Neural progenitor cell (in vitro differentiated cells): ENCODE data around the gene CACNA1C. TPM values are rescaled to one million over a fixed set of nuclear protein-coding genes. Genes with fewer than 3 reads are reported as not detected.

Experiments used
- DNase-seq: peaks from one replicate; pipeline ENCODE4 v3.0.0-alpha.2; 2016; ENCODE audit warnings: low spot score
- H2AFZ ChIP-seq: fragments of 200-600 bp; sonication (generic); replicated peaks from 2 replicates; pipeline ENCODE4 v1.6.1; 2016; ENCODE audit warnings: antibody characterized with exemption
- H3F3A ChIP-seq: fragments of 200-600 bp; sonication (generic); 2 replicates; pipeline ENCODE4 v1.6.1; 2016; ENCODE audit warnings: antibody characterized with exemption, low read depth
- H3K27ac ChIP-seq: fragments of 200-600 bp; sonication (generic); 2 replicates; pipeline ENCODE4 v1.5.1; 2016; ENCODE audit warnings: mild to moderate bottlenecking
- H3K27me3 ChIP-seq: fragments of 200-600 bp; sonication (generic); 2 replicates; pipeline ENCODE4 v1.6.1; 2016; ENCODE audit warnings: mild to moderate bottlenecking, moderate library complexity
- H3K36me3 ChIP-seq: fragments of 200-600 bp; sonication (generic); 2 replicates; pipeline ENCODE4 v1.5.1; 2016
- H3K4me1 ChIP-seq: fragments of 200-600 bp; sonication (generic); 2 replicates; pipeline ENCODE4 v1.6.1; 2016; ENCODE audit warnings: mixed run types
- H3K4me2 ChIP-seq: fragments of 200-600 bp; sonication (generic); 2 replicates; pipeline ENCODE4 v1.6.1; 2016
- H3K4me3 ChIP-seq: fragments of 200-600 bp; sonication (generic); 2 replicates; pipeline ENCODE4 v1.5.1; 2016
- H3K79me2 ChIP-seq: fragments of 200-600 bp; sonication (generic); 2 replicates; pipeline ENCODE4 v1.6.1; 2016; ENCODE audit warnings: low read depth
- H3K9ac ChIP-seq: fragments of 200-600 bp; sonication (generic); 2 replicates; pipeline ENCODE4 v1.6.1; 2016
- H3K9me3 ChIP-seq: fragments of 200-600 bp; sonication (generic); 2 replicates; pipeline ENCODE4 v1.5.1; 2016; ENCODE audit warnings: low read depth
- H4K20me1 ChIP-seq: fragments of 200-600 bp; sonication (generic); 2 replicates; pipeline ENCODE4 v1.6.1; 2016; ENCODE audit warnings: low read depth
- H3K27ac Mint-ChIP-seq: 3 replicates; pipeline ENCODE4 v1.8.0; 2021; ENCODE audit warnings: mixed read lengths
- H3K27me3 Mint-ChIP-seq: 2 replicates; pipeline ENCODE4 v1.8.0; 2022; ENCODE audit warnings: low read depth, mild to moderate bottlenecking, inconsistent platforms, moderate library complexity, mixed read lengths; ENCODE audit not compliant: insufficient read depth
- H3K36me3 Mint-ChIP-seq: 3 replicates; pipeline ENCODE4 v1.8.0; 2021; ENCODE audit warnings: mixed read lengths
- H3K4me1 Mint-ChIP-seq: 3 replicates; pipeline ENCODE4 v1.8.0; 2021; ENCODE audit warnings: mixed read lengths
- H3K4me3 Mint-ChIP-seq: 3 replicates; pipeline ENCODE4 v1.8.0; 2021; ENCODE audit warnings: mild to moderate bottlenecking, moderate library complexity, mixed read lengths
- H3K9me3 Mint-ChIP-seq: 3 replicates; pipeline ENCODE4 v1.8.0; 2020; ENCODE audit warnings: mixed read lengths
- CTCF ChIP-seq: fragments of 200-600 bp; sonication (generic); IDR thresholded peaks from 2 replicates; pipeline ENCODE4 v1.5.1; 2017; ENCODE audit warnings: antibody characterized with exemption, mild to moderate bottlenecking
- EZH2 ChIP-seq: fragments of 200-600 bp; sonication (generic); IDR thresholded peaks from 2 replicates; pipeline ENCODE4 v1.6.1; 2017; ENCODE audit warnings: antibody characterized with exemption, mild to moderate bottlenecking, moderate library complexity
- EZH2phosphoT487 ChIP-seq: fragments of 200-600 bp; sonication (generic); IDR thresholded peaks from 2 replicates; pipeline ENCODE4 v1.6.1; 2017; ENCODE audit warnings: antibody characterized with exemption
- total RNA-seq: library from RNA; depleted of rRNA; stranded (reverse); fragments of >200 nt; gene quantifications from 2 replicates; pipeline ENCODE4 v1.2.3, GENCODE V29; 2015; ENCODE audit warnings: low replicate concordance

Gene CACNA1C
- total RNA-seq, 1 donor from 2014 or later = 2.7 TPM

DNA sequence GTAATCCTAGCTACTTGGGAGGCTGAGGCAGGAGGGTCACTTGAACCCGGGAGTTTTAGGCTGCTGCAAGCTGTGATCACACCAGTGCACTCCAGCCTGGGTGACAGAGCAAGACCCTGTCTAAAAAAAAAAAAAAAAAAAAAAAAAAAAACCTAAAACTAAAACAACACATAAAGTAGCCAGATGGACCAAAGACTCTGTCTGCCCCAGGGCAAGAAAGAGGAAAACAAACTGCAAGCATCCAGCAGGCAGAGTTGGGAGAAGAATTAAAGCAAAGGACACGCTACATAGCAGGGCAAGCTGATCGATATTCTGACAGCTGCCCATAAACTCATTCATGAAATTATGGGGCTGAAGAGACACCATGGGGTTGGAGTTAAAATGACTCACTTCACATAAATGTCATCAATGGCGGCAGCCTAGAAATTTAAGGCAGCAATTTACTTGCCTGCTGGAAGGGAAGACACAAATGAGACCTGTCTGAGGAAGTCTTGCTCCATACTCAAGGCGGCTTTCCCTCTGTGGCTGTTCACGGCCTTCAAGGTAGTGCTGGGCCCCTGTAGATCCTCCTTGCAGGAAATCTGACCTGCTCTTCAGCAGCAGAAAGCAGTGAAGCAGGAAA, 482.9 kb downstream of the CACNA1C start:
- no peak for DNase-seq
- TF ChIP-seq CTCF (no peak), EZH2phosphoT487 (no peak), EZH2 (no peak)
- H3K9me3 Mint-ChIP-seq = no peaks in the 10 kb centered on the region
- no peaks in the 10 kb centered on the region for H3K27me3 ChIP-seq
- H3K4me2 ChIP-seq = no peak overlapping the region
- no peaks in the 10 kb centered on the region for H3F3A ChIP-seq
- no peak overlapping the region for H3K9ac ChIP-seq
- H3K36me3 Mint-ChIP-seq = no peaks in the 10 kb centered on the region
- no peaks in the 10 kb centered on the region for H3K9me3 ChIP-seq
- H3K4me1 Mint-ChIP-seq = peaks cover 48% of the 10 kb centered on the region
- H3K27ac ChIP-seq = no peak overlapping the region
- no peaks in the 10 kb centered on the region for H3K79me2 ChIP-seq
- no peaks in the 10 kb centered on the region for H3K27me3 Mint-ChIP-seq
- no peak overlapping the region for H3K4me3 Mint-ChIP-seq
- no peak overlapping the region for H3K27ac Mint-ChIP-seq
- peak overlapping the region; percentile 34 for H2AFZ ChIP-seq
- H4K20me1 ChIP-seq = no peaks in the 10 kb centered on the region
- H3K4me1 ChIP-seq = peaks cover 12% of the 10 kb centered on the region
- no peaks in the 10 kb centered on the region for H3K36me3 ChIP-seq
- H3K4me3 ChIP-seq = no peak overlapping the region

DNA sequence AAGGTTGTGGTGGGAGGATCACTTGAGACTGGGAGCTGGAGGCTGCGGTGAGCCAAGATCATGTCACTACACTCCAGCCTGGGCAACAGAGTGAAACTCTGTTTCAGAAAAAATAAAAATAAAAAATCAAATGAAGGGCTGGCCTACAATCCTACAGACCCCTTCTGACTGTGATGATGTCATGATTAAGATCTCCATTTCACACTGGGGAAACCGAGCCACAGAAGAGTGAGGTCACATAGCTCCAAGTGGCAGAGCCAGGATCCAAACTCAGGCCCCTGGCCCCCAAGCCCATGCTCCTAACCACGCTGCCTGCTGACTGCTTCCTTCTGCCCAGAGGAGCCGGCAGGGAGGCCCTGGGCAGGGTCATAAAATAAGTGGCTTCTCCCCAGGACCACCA, 483.9 kb downstream of the CACNA1C start:
- no peaks in the 10 kb centered on the region for H3K9me3 ChIP-seq
- TF ChIP-seq CTCF = no peak
- no peak for TF ChIP-seq EZH2
- no peak for TF ChIP-seq EZH2phosphoT487
- H3K4me3 ChIP-seq = no peak overlapping the region
- H3K27ac Mint-ChIP-seq = no peak overlapping the region
- no peak overlapping the region for H3K27ac ChIP-seq
- no peaks in the 10 kb centered on the region for H3K27me3 ChIP-seq
- no peak for DNase-seq
- no peaks in the 10 kb centered on the region for H3K79me2 ChIP-seq
- H3K4me2 ChIP-seq = no peak overlapping the region
- no peaks in the 10 kb centered on the region for H4K20me1 ChIP-seq
- no peak overlapping the region for H2AFZ ChIP-seq
- H3K4me1 Mint-ChIP-seq = peaks cover 40% of the 10 kb centered on the region
- H3K27me3 Mint-ChIP-seq = no peaks in the 10 kb centered on the region
- H3K9me3 Mint-ChIP-seq = peaks cover 2% of the 10 kb centered on the region
- H3K36me3 Mint-ChIP-seq = no peaks in the 10 kb centered on the region
- peaks cover 4% of the 10 kb centered on the region for H3K4me1 ChIP-seq
- no peaks in the 10 kb centered on the region for H3F3A ChIP-seq
- H3K9ac ChIP-seq = no peak overlapping the region
- H3K4me3 Mint-ChIP-seq = no peak overlapping the region
- H3K36me3 ChIP-seq = no peaks in the 10 kb centered on the region

- Histone ChIP-seq H3K36me3 (no peaks in the 10 kb centered on the region), H3K4me1 (peaks cover 9% of the 10 kb centered on the region), H3K9ac (no peak overlapping the region), H3K4me3 (no peak overlapping the region), H3F3A (no peaks in the 10 kb centered on the region), H2AFZ (no peak overlapping the region), H4K20me1 (no peaks in the 10 kb centered on the region), H3K79me2 (no peaks in the 10 kb centered on the region), H3K27me3 (no peaks in the 10 kb centered on the region), H3K4me2 (no peak overlapping the region), H3K27ac (no peak overlapping the region), H3K9me3 (no peaks in the 10 kb centered on the region)
- no peak overlapping the region for H3K4me3 Mint-ChIP-seq
- H3K36me3 Mint-ChIP-seq = no peaks in the 10 kb centered on the region
- peaks cover 41% of the 10 kb centered on the region for H3K4me1 Mint-ChIP-seq
- H3K9me3 Mint-ChIP-seq = peaks cover 4% of the 10 kb centered on the region
- DNase-seq = no peak
- no peaks in the 10 kb centered on the region for H3K27me3 Mint-ChIP-seq
- TF ChIP-seq EZH2phosphoT487 (no peak), CTCF (no peak), EZH2 (no peak)
- peak overlapping the region; percentile 48 for H3K27ac Mint-ChIP-seq
Observed at GRCh38 chr12:2537868-2538541, 485.2 kb downstream of the CACNA1C start.
